ENCODE results near the gene ENTPD1.

Gene ENTPD1

GRCh38 chr10:95809370-95810197, 53.6 kb downstream of the ENTPD1 start:
- Histone ChIP-seq H3K27me3 (ENCODE audit: control insufficient read depth, insufficient read depth, low read length) (no peaks in the 10 kb centered on the region), H3K4me1 (ENCODE audit: control insufficient read depth, insufficient read depth, low read length) (no peaks in the 10 kb centered on the region), H3K9ac (ENCODE audit: low read length) (no peak overlapping the region), H3K4me3 (ENCODE audit: low read length) (no peak overlapping the region), H3K27ac (ENCODE audit: low read depth, low read length) (no peak overlapping the region), H3K36me3 (ENCODE audit: control insufficient read depth, insufficient read depth, low read length) (no peaks in the 10 kb centered on the region)

- H3K27ac ChIP-seq (ENCODE audit: low read depth, low read length) = no peak overlapping the region
- H3K4me1 ChIP-seq (ENCODE audit: control insufficient read depth, insufficient read depth, low read length) = no peaks in the 10 kb centered on the region
- no peak overlapping the region for H3K9ac ChIP-seq (ENCODE audit: low read length)
- H3K36me3 ChIP-seq (ENCODE audit: control insufficient read depth, insufficient read depth, low read length) = no peaks in the 10 kb centered on the region
- H3K27me3 ChIP-seq (ENCODE audit: control insufficient read depth, insufficient read depth, low read length) = no peaks in the 10 kb centered on the region
- H3K4me3 ChIP-seq (ENCODE audit: low read length) = no peak overlapping the region
Observed at GRCh38 chr10:95810198-95810976, 54.4 kb downstream of the ENTPD1 start.

- Histone ChIP-seq H3K27me3 (ENCODE audit: control insufficient read depth, insufficient read depth, low read length) (no peaks in the 10 kb centered on the region), H3K9ac (ENCODE audit: low read length) (no peak overlapping the region), H3K36me3 (ENCODE audit: control insufficient read depth, insufficient read depth, low read length) (no peaks in the 10 kb centered on the region), H3K4me3 (ENCODE audit: low read length) (no peak overlapping the region), H3K4me1 (ENCODE audit: control insufficient read depth, insufficient read depth, low read length) (no peaks in the 10 kb centered on the region), H3K27ac (ENCODE audit: low read depth, low read length) (no peak overlapping the region)
Observed at GRCh38 chr10:95813054-95813685, 57.2 kb downstream of the ENTPD1 start.

DNA sequence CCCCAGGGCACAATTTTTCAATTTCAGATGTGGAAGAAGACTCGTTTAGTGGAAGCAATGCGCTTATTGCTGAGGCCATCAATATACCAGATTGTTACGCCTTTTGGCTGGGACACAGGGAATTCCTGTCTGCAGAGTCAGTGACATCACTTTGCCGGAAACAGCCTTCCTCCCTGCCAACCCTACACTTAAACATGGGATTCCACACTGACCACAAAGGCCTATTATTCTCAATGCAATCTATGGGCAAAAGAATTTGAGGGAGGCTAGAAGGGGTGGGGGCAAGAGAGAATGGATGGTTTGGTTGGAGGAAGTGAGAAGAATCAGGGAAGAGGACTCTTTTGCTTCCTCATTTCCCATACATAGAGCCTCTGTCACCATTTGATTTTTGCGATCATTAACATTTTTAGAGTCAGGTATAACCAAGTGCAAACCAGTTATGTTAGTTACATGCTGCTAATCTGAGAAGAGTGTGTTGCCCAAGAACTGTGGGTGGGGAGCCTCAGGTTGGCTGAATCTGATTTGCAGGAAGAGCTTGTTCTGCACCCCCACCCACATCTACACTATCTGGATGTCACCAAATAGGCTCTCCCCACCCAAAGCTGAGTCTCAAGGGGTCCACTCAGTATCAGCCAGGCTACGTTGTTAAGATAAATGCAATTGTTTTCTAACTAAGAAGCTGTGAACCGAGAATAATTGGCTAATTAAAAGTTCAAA, 58.2 kb downstream of the ENTPD1 start:
- Histone ChIP-seq H3K4me3 (ENCODE audit: low read length) (no peak overlapping the region), H3K27ac (ENCODE audit: low read depth, low read length) (no peak overlapping the region), H3K9ac (ENCODE audit: low read length) (no peak overlapping the region), H3K27me3 (ENCODE audit: control insufficient read depth, insufficient read depth, low read length) (no peaks in the 10 kb centered on the region), H3K4me1 (ENCODE audit: control insufficient read depth, insufficient read depth, low read length) (no peaks in the 10 kb centered on the region), H3K36me3 (ENCODE audit: control insufficient read depth, insufficient read depth, low read length) (no peaks in the 10 kb centered on the region)

- Histone ChIP-seq H3K4me3 (ENCODE audit: low read length) (no peak overlapping the region), H3K4me1 (ENCODE audit: control insufficient read depth, insufficient read depth, low read length) (no peaks in the 10 kb centered on the region), H3K27ac (ENCODE audit: low read depth, low read length) (no peak overlapping the region), H3K27me3 (ENCODE audit: control insufficient read depth, insufficient read depth, low read length) (no peaks in the 10 kb centered on the region), H3K9ac (ENCODE audit: low read length) (no peak overlapping the region), H3K36me3 (ENCODE audit: control insufficient read depth, insufficient read depth, low read length) (no peaks in the 10 kb centered on the region)
Observed at GRCh38 chr10:95815133-95815532, 59.2 kb downstream of the ENTPD1 start.

DNA sequence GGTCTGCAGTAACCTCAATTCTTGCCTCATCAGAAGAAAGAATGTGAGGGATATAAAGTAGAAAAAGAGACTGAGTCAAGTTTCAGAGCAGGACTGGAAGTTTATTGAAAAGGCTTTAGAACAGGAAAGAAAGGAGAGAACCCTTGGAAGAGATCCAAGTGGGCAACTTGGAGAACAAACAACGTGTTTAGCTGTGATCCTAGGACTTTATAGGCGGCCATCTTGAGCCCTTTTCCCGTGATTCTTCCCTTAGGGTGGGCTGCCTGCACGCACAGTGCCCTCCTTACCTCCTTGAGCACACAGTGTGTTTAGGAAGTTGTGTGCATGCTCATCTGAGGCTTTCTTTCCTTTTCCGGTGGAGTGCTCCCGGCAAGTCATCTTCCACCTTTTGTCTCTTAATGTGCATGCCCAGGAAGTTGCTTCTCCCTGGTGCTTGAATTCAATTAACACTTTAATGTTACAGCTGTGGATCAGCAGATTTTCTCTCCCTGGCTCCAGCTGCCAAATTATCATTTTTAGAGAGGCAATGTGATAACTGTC, 59.8 kb downstream of the ENTPD1 start:
- Histone ChIP-seq H3K36me3 (ENCODE audit: control insufficient read depth, insufficient read depth, low read length) (no peaks in the 10 kb centered on the region), H3K27me3 (ENCODE audit: control insufficient read depth, insufficient read depth, low read length) (no peaks in the 10 kb centered on the region), H3K27ac (ENCODE audit: low read depth, low read length) (no peak overlapping the region), H3K9ac (ENCODE audit: low read length) (no peak overlapping the region), H3K4me3 (ENCODE audit: low read length) (no peak overlapping the region), H3K4me1 (ENCODE audit: control insufficient read depth, insufficient read depth, low read length) (no peaks in the 10 kb centered on the region)

DNA sequence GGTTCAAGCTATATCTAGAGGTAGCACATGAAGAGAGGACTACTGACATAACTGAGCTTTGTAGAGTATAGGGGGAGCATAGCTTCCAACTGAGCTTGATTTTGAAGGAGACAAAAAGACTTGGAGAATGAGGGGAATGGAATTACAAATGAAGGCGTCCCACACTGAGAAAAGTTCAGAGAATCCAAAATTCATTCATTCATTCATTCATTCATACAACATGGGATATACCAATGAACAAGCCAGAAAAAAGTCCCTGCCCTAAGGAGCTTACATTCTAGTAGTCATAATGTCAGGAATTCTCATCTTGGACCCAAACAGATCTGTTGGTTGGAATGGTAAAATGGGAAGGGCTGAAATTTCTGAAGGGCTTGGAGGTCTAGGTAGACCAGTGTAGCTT, 62.0 kb downstream of the ENTPD1 start:
- H3K27ac ChIP-seq (ENCODE audit: low read depth, low read length) = no peak overlapping the region
- H3K27me3 ChIP-seq (ENCODE audit: control insufficient read depth, insufficient read depth, low read length) = no peaks in the 10 kb centered on the region
- H3K4me1 ChIP-seq (ENCODE audit: control insufficient read depth, insufficient read depth, low read length) = no peaks in the 10 kb centered on the region
- H3K9ac ChIP-seq (ENCODE audit: low read length) = no peak overlapping the region
- no peaks in the 10 kb centered on the region for H3K36me3 ChIP-seq (ENCODE audit: control insufficient read depth, insufficient read depth, low read length)
- no peak overlapping the region for H3K4me3 ChIP-seq (ENCODE audit: low read length)

- no peak overlapping the region for H3K27ac ChIP-seq (ENCODE audit: low read depth, low read length)
- H3K9ac ChIP-seq (ENCODE audit: low read length) = no peak overlapping the region
- H3K4me3 ChIP-seq (ENCODE audit: low read length) = no peak overlapping the region
- no peaks in the 10 kb centered on the region for H3K36me3 ChIP-seq (ENCODE audit: control insufficient read depth, insufficient read depth, low read length)
- H3K27me3 ChIP-seq (ENCODE audit: control insufficient read depth, insufficient read depth, low read length) = no peaks in the 10 kb centered on the region
- H3K4me1 ChIP-seq (ENCODE audit: control insufficient read depth, insufficient read depth, low read length) = no peaks in the 10 kb centered on the region
Observed at GRCh38 chr10:95818668-95819067, 62.7 kb downstream of the ENTPD1 start.

DNA sequence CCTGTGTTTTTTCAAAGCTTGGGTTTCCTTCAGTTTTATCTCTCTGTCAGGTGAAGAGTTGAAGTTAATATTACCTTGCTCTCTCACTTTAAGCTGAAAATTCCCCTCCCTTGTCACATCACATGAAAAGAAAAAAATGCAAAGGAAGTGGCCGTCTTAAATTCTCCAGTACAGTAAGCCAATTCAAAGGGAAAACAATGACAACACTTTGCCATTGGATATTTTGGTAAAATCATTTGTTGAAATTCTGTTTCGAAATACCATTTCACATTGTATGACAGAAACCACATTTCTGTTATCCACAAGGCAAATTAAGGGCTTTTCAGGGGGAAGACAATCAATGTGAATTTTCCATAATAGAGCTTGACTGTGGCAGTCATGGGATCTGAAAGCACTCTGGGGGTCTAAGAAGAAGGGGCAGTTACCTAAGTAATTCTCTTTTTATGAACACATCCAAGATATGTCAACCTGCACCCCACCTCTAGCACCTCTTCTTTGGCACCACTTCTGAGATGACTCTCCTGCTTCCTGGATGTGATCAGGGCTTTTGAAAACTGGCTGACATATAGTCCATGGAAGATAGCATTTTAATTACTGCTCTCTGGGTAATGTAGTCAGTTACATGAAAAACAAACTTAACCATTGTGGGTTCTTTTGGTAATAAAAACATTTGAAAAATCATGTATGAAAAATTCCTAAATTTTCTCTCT, 63.8 kb downstream of the ENTPD1 start:
- Histone ChIP-seq H3K36me3 (ENCODE audit: control insufficient read depth, insufficient read depth, low read length) (no peaks in the 10 kb centered on the region), H3K27me3 (ENCODE audit: control insufficient read depth, insufficient read depth, low read length) (no peaks in the 10 kb centered on the region), H3K4me1 (ENCODE audit: control insufficient read depth, insufficient read depth, low read length) (no peaks in the 10 kb centered on the region), H3K9ac (ENCODE audit: low read length) (no peak overlapping the region), H3K27ac (ENCODE audit: low read depth, low read length) (no peak overlapping the region), H3K4me3 (ENCODE audit: low read length) (no peak overlapping the region)

GRCh38 chr10:95820363-95820762, 64.4 kb downstream of the ENTPD1 start:
- no peaks in the 10 kb centered on the region for H3K4me1 ChIP-seq (ENCODE audit: control insufficient read depth, insufficient read depth, low read length)
- H3K4me3 ChIP-seq (ENCODE audit: low read length) = no peak overlapping the region
- no peak overlapping the region for H3K27ac ChIP-seq (ENCODE audit: low read depth, low read length)
- H3K27me3 ChIP-seq (ENCODE audit: control insufficient read depth, insufficient read depth, low read length) = no peaks in the 10 kb centered on the region
- H3K36me3 ChIP-seq (ENCODE audit: control insufficient read depth, insufficient read depth, low read length) = no peaks in the 10 kb centered on the region
- H3K9ac ChIP-seq (ENCODE audit: low read length) = no peak overlapping the region

GRCh38 chr10:95821720-95822119, 65.8 kb downstream of the ENTPD1 start:
- Histone ChIP-seq H3K27ac (ENCODE audit: low read depth, low read length) (no peak overlapping the region), H3K36me3 (ENCODE audit: control insufficient read depth, insufficient read depth, low read length) (no peaks in the 10 kb centered on the region), H3K9ac (ENCODE audit: low read length) (no peak overlapping the region), H3K27me3 (ENCODE audit: control insufficient read depth, insufficient read depth, low read length) (no peaks in the 10 kb centered on the region), H3K4me1 (ENCODE audit: control insufficient read depth, insufficient read depth, low read length) (no peaks in the 10 kb centered on the region), H3K4me3 (ENCODE audit: low read length) (no peak overlapping the region)

All from rectal smooth muscle tissue (tissue), 1 donor.